GM06990 (cell line): Measurements from ENCODE around the gene ANO7.

Experiments
- DNase-seq: peaks from one replicate; pipeline ENCODE4 v3.0.0-alpha.2; 2011; ENCODE audit not compliant: insufficient read length; ENCODE audit errors: extremely low read depth
- H3K27me3 ChIP-seq: replicated peaks from 2 replicates; pipeline ENCODE4 v1.6.0; 2011; ENCODE audit warnings: low read length; ENCODE audit not compliant: control insufficient read depth, insufficient read depth
- H3K36me3 ChIP-seq: 2 replicates; pipeline ENCODE4 v1.5.1; 2011; ENCODE audit warnings: low read length; ENCODE audit not compliant: control insufficient read depth, insufficient read depth
- H3K4me3 ChIP-seq: replicated peaks from 2 replicates; pipeline ENCODE4 v1.5.1; 2011; ENCODE audit warnings: low read depth, mild to moderate bottlenecking, control low read depth, low read length
- CTCF ChIP-seq: IDR thresholded peaks from 2 replicates; pipeline ENCODE4 v1.5.1; 2011; ENCODE audit warnings: low read length, control low read depth, mild to moderate bottlenecking, inconsistent platforms; ENCODE audit not compliant: insufficient read depth, poor library complexity, severe bottlenecking

The ANO7 gene

DNA sequence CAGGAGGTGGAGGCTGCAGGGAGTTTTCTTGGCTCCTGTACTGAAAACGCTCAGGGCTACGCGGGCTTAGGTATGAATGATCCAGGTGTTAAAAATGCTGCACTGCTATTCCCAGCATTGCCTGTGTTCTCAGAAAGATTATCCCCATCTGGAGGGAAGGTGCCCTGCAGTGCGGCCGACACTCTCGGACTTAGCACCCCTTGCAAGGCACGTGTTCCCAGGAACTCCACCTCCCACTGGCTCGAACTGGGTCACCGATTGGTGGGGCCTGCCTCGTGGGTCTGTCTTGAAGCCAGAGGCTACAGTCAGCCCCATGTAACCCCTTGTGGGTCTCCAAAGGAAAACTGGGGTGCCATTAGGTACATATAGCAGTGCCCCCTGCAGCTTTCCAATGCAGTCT is 25.7 kb downstream of the ANO7 start:
- H3K4me3 ChIP-seq: no peak overlapping the region
- DNase-seq: no peak
- H3K27me3 ChIP-seq: no peaks in the 10 kb centered on the region
- no peaks in the 10 kb centered on the region for H3K36me3 ChIP-seq
- no peak for TF ChIP-seq CTCF

- no peaks in the 10 kb centered on the region for H3K36me3 ChIP-seq
- no peak overlapping the region for H3K4me3 ChIP-seq
- H3K27me3 ChIP-seq: no peaks in the 10 kb centered on the region
- TF ChIP-seq CTCF: no peak
- no peak for DNase-seq
Measured at GRCh38 chr2:241214766-241215165, 26.3 kb downstream of the ANO7 start.

GRCh38 chr2:241215421-241215820 is 26.9 kb downstream of the ANO7 start:
- Histone ChIP-seq H3K27me3 (no peaks in the 10 kb centered on the region), H3K4me3 (no peak overlapping the region), H3K36me3 (no peaks in the 10 kb centered on the region)
- DNase-seq: no peak
- no peak for TF ChIP-seq CTCF

- no peaks in the 10 kb centered on the region for H3K36me3 ChIP-seq
- no peak overlapping the region for H3K4me3 ChIP-seq
- no peak for TF ChIP-seq CTCF
- H3K27me3 ChIP-seq: no peaks in the 10 kb centered on the region
- DNase-seq: no peak
Measured at GRCh38 chr2:241216211-241216761, 27.8 kb downstream of the ANO7 start.

DNA sequence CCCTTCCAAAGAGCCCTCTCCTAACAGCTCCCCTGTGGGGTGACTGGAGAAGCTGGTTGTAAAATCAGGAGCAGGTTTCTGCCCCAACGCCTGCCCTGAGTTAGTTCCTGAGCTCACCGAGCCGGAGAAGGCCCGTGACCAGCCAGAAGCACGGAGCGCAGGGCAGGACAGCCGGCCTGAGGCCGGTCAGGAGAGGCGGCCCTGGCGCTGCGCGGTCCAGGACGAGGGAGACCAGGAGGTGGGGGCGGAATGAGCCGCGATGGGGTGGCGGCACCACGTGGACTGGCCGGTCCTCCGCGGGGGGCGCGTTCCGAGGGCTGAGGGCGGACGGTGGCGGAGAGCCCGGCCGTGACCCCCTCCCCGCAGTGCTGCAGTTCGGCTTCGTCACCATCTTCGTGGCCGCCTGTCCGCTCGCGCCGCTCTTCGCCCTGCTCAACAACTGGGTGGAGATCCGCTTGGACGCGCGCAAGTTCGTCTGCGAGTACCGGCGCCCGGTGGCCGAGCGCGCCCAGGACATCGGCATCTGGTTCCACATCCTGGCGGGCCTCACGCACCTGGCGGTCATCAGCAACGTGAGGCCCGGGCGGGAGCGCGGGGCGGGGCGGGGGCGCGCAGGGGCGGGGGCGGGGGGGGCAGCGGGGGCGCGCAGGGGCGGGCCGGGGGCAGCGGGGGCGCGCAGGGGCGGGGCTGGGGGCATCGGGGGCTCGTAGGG is 29.0 kb downstream of the ANO7 start:
- peak; percentile 1 for TF ChIP-seq CTCF
- Histone ChIP-seq H3K27me3 (no peaks in the 10 kb centered on the region), H3K4me3 (peak overlapping the region; percentile 57), H3K36me3 (no peaks in the 10 kb centered on the region)
- DNase-seq: peak; percentile 79
